ENCODE data around the gene CPNE6.
"Not testable (repeated sequence)": the region's sequence is repeated elsewhere in the genome, so short reads cannot be mapped to it uniquely, and the experiment has no call there.

CPNE6 gene

GRCh38 chr14:24087004-24087403 lies 15.6 kb downstream of the CPNE6 start:
- DNase-seq, result no peak

GRCh38 chr14:24088095-24088494 lies 16.7 kb downstream of the CPNE6 start:
- no peak for DNase-seq

GRCh38 chr14:24089890-24090289 lies 18.5 kb downstream of the CPNE6 start:
- DNase-seq, result no peak

GRCh38 chr14:24092110-24092504 lies 20.7 kb downstream of the CPNE6 start:
- DNase-seq, result no peak

GRCh38 chr14:24092505-24093206 lies 21.3 kb downstream of the CPNE6 start:
- DNase-seq, result peak; percentile 76

GRCh38 chr14:24093207-24093900 lies 22.0 kb downstream of the CPNE6 start:
- DNase-seq, result no peak

- peak; percentile 91 for DNase-seq
Measured at GRCh38 chr14:24093901-24094840, 22.8 kb downstream of the CPNE6 start, which contains the start of gene PCK2. PCK2 (plus strand) TSS chr14:24094311; CDS start chr14:24094406, 95 bp downstream.

- DNase-seq, result no peak
Measured at GRCh38 chr14:24094841-24095270, 23.5 kb downstream of the CPNE6 start.

GRCh38 chr14:24095271-24096068 lies 24.1 kb downstream of the CPNE6 start:
- peak; percentile 87 for DNase-seq

- no peak for DNase-seq
Measured at GRCh38 chr14:24096545-24097181, 25.3 kb downstream of the CPNE6 start.

GRCh38 chr14:24098229-24098926 lies 27.0 kb downstream of the CPNE6 start:
- DNase-seq, result no peak

- no peak for DNase-seq
Measured at GRCh38 chr14:24098927-24099813, 27.8 kb downstream of the CPNE6 start.

- DNase-seq, result peak; percentile 77
Measured at GRCh38 chr14:24100197-24100981, 29.0 kb downstream of the CPNE6 start.

- no peak for DNase-seq
Measured at GRCh38 chr14:24100982-24101494, 29.7 kb downstream of the CPNE6 start.

GRCh38 chr14:24102357-24103048 lies 31.1 kb downstream of the CPNE6 start:
- no peak for DNase-seq

- no peak for DNase-seq
Measured at GRCh38 chr14:24103451-24103850, 32.1 kb downstream of the CPNE6 start.

GRCh38 chr14:24105609-24106239 lies 34.4 kb downstream of the CPNE6 start:
- not testable (repeated sequence) for DNase-seq
